SK-MEL-5 (cell line): ENCODE results near the gene CHEK2. TPM values are rescaled to one million over a fixed set of nuclear protein-coding genes. Genes with fewer than 3 reads are reported as not detected.
"Not testable (repeated sequence)": the region's sequence is repeated elsewhere in the genome, so short reads cannot be mapped to it uniquely, and the experiment has no call there.

Experiments used
- DNase-seq: peaks from one replicate; pipeline ENCODE4 v3.0.0-alpha.2; 2016; ENCODE audit warnings: low read depth, low spot score
- in situ Hi-C: cut with HindIII; loops from 2 replicates; pipeline ENCODE4 v1.10.0; 2016; ENCODE audit warnings: low sequenced_read_pairs, high pct_unique_total_duplicates, low pct_unique_long_range_greater_than_20kb
- polyA plus RNA-seq, 2 experiments: library from polyadenylated mRNA; depleted of rRNA; stranded (reverse); fragments of >200 nt; gene quantifications; 2 replicates each; pipeline ENCODE4 v1.2.3, GENCODE V29; 2015
- total RNA-seq: library from RNA; depleted of rRNA; stranded (reverse); fragments of >200 nt; shearing (Covaris generic); gene quantifications from 2 replicates; pipeline ENCODE4 v1.2.3, GENCODE V29; 2014; rRNA removed

Gene CHEK2
- 25.5 and 29.1 TPM in 2 replicates for total RNA-seq
- polyA plus RNA-seq (2015; cell fraction: cytosol; rRNA removed) = 19.8 and 27.0 TPM in 2 replicates
- 55.2 and 63.3 TPM in 2 replicates for polyA plus RNA-seq (2015; cell fraction: nucleus; rRNA removed)

- in situ Hi-C loops = no loop called here
- peak; percentile 100 for DNase-seq
Observed at GRCh38 chr22:28741785-28742561, at the start of gene CHEK2, which contains the start of gene HSCB. Gene CHEK2, minus strand, starts transcription at chr22:28741820. Its CDS starts 7,099 bp downstream, at chr22:28734721. Gene HSCB, plus strand, starts transcription at chr22:28742039. Its CDS starts 57 bp downstream, at chr22:28742096.

GRCh38 chr22:28791124-28791523, 49.5 kb upstream of the CHEK2 start:
- in situ Hi-C loops = no loop called here
- DNase-seq = no peak

- no peak for DNase-seq
- in situ Hi-C loops = no loop called here
Observed at GRCh38 chr22:28788601-28789000, 47.0 kb upstream of the CHEK2 start.

- no peak for DNase-seq
- in situ Hi-C loops = no loop called here
Observed at GRCh38 chr22:28783786-28784671, 42.4 kb upstream of the CHEK2 start.

GRCh38 chr22:28780296-28780695, 38.7 kb upstream of the CHEK2 start:
- DNase-seq = no peak
- in situ Hi-C loops = no loop called here

GRCh38 chr22:28779833-28780232, 38.2 kb upstream of the CHEK2 start:
- in situ Hi-C loops = no loop called here

GRCh38 chr22:28774378-28774777, 32.8 kb upstream of the CHEK2 start:
- in situ Hi-C loops = no loop called here
- no peak for DNase-seq

More at GRCh38 chr22:28779833-28780232, 38.2 kb upstream of the CHEK2 start:
- no peak for DNase-seq

- DNase-seq = no peak
- in situ Hi-C loops = no loop called here
Observed at GRCh38 chr22:28773461-28773867, 31.8 kb upstream of the CHEK2 start.

- peak; percentile 97 for DNase-seq
- in situ Hi-C loops = no loop called here
Observed at GRCh38 chr22:28772633-28773460, 31.2 kb upstream of the CHEK2 start, which contains the start of gene CCDC117. Gene CCDC117, plus strand, starts transcription at chr22:28772695. Its CDS starts 155 bp downstream, at chr22:28772850.

- peak; percentile 93 for DNase-seq
- in situ Hi-C loops = no loop called here
Observed at GRCh38 chr22:28771195-28771791, 29.7 kb upstream of the CHEK2 start.

GRCh38 chr22:28769394-28770085, 27.9 kb upstream of the CHEK2 start:
- in situ Hi-C loops = no loop called here
- no peak for DNase-seq

GRCh38 chr22:28768701-28769393, 27.2 kb upstream of the CHEK2 start:
- in situ Hi-C loops = no loop called here
- DNase-seq = no peak

GRCh38 chr22:28766628-28767027, 25.0 kb upstream of the CHEK2 start:
- in situ Hi-C loops = no loop called here
- no peak for DNase-seq

GRCh38 chr22:28762000-28762399, 20.4 kb upstream of the CHEK2 start:
- in situ Hi-C loops, DNase-seq: not testable (repeated sequence)

- no peak for DNase-seq
- in situ Hi-C loops = no loop called here
Observed at GRCh38 chr22:28761449-28761755, 19.8 kb upstream of the CHEK2 start.
